AG04450 (cell line): ENCODE results near the gene SNRPA. TPM values are rescaled to one million over a fixed set of nuclear protein-coding genes. Genes with fewer than 3 reads are reported as not detected.

Experiments
- CTCF ChIA-PET: fragments of 300-600, 350-600 bp; formaldehyde crosslinking; extraction: SDS; loops from one replicate; lab custom pipeline; 2022; ENCODE audit warnings: antibody characterized with exemption, inconsistent platforms; lab: Charles Lee
- POLR2A ChIA-PET: fragments of 350-600 bp; formaldehyde crosslinking; extraction: SDS; loops from one replicate; lab custom pipeline; 2021; ENCODE audit warnings: antibody characterized with exemption, inconsistent platforms; lab: Yijun Ruan, JAX
- DNase-seq: peaks from one replicate; pipeline ENCODE4 v3.0.0-alpha.2; 2011; ENCODE audit warnings: low read depth, low spot score
- H3K27ac ChIP-seq: one replicate; pipeline ENCODE4 v1.5.1; 2012; ENCODE audit warnings: low read depth, low read length, control low read depth
- H3K27me3 ChIP-seq: one replicate; pipeline ENCODE4 v1.6.0; 2012; ENCODE audit warnings: low read length; ENCODE audit not compliant: control insufficient read depth, insufficient read depth
- H3K4me3 ChIP-seq: 2 replicates; pipeline ENCODE4 v1.5.1; 2011; ENCODE audit warnings: mild to moderate bottlenecking, low read depth, low read length, control low read depth
- H3K9me3 ChIP-seq: 2 replicates; pipeline ENCODE4 v1.5.1; 2012; ENCODE audit warnings: low read length; ENCODE audit not compliant: control insufficient read depth, insufficient read depth
- CTCF ChIP-seq: IDR thresholded peaks from 2 replicates; pipeline ENCODE4 v1.5.1; 2011; ENCODE audit warnings: low read depth, low read length, control low read depth, inconsistent platforms
- polyA plus RNA-seq: library from polyadenylated mRNA; depleted of rRNA; stranded (reverse); fragments of >200 nt; gene quantifications from 2 replicates; pipeline ENCODE4 v1.2.3, GENCODE V29; 2011

SNRPA gene
- polyA plus RNA-seq, 1 experiment = 126 TPM

GRCh38 chr19:40756502-40757110, 5.6 kb downstream of the SNRPA start:
- no peaks in the 10 kb centered on the region for H3K9me3 ChIP-seq
- ChIA-PET POLR2A (interaction anchor here (0.5 to 1.4 kb wide), 2 partner anchors 21 to 216 kb away, joined by 4 read pairs; partner anchors contain the start of gene RAB4B), CTCF (interaction anchor here (1.1 to 2.2 kb wide), 3 partner anchors 21 to 122 kb away, joined by 4 to 5 read pairs (median 4); partner anchors contain the start of gene RAB4B)
- no peak for DNase-seq
- H3K27me3 ChIP-seq = no peaks in the 10 kb centered on the region
- H3K4me3 ChIP-seq = no peak overlapping the region
- no peak for TF ChIP-seq CTCF
- H3K27ac ChIP-seq = no peak overlapping the region

- TF ChIP-seq CTCF = no peak
- POLR2A ChIA-PET = no interaction called here
- CTCF ChIA-PET = no interaction called here
These were observed 7.5 kb downstream of the SNRPA start for GRCh38 chr19:40758491-40758890.

GRCh38 chr19:40759352-40759751, 8.3 kb downstream of the SNRPA start:
- Histone ChIP-seq H3K9me3 (no peaks in the 10 kb centered on the region; the same call in 1 of the 2 replicates), H3K27me3 (no peaks in the 10 kb centered on the region), H3K4me3 (no peak overlapping the region), H3K27ac (no peak overlapping the region)
- no peak for TF ChIP-seq CTCF
- DNase-seq = no peak
- CTCF ChIA-PET = no interaction called here
- POLR2A ChIA-PET = no interaction called here

More at GRCh38 chr19:40758491-40758890, 7.5 kb downstream of the SNRPA start:
- no peak for DNase-seq
- no peak overlapping the region for H3K27ac ChIP-seq
- H3K9me3 ChIP-seq = no peaks in the 10 kb centered on the region; the same call in 1 of the 2 replicates
- no peaks in the 10 kb centered on the region for H3K27me3 ChIP-seq
- no peak overlapping the region for H3K4me3 ChIP-seq

GRCh38 chr19:40762754-40763470, 11.9 kb downstream of the SNRPA start:
- no peaks in the 10 kb centered on the region for H3K27me3 ChIP-seq
- ChIA-PET POLR2A (no interaction called here), CTCF (no interaction called here)
- no peak for TF ChIP-seq CTCF
- no peaks in the 10 kb centered on the region; the same call in 1 of the 2 replicates for H3K9me3 ChIP-seq
- no peak overlapping the region for H3K27ac ChIP-seq
- H3K4me3 ChIP-seq = no peak overlapping the region
- no peak for DNase-seq

GRCh38 chr19:40763526-40763925, 12.5 kb downstream of the SNRPA start:
- TF ChIP-seq CTCF = no peak
- CTCF ChIA-PET = interaction anchor here (0.6 kb wide), 1 partner anchor 545 kb away, joined by 3 read pairs; no protein-coding TSS in a partner anchor
- H3K4me3 ChIP-seq = no peak overlapping the region
- POLR2A ChIA-PET = no interaction called here
- H3K27ac ChIP-seq = no peak overlapping the region
- no peaks in the 10 kb centered on the region; the same call in 1 of the 2 replicates for H3K9me3 ChIP-seq
- DNase-seq = no peak
- H3K27me3 ChIP-seq = no peaks in the 10 kb centered on the region
